ENCODE data around the gene TTC23.
"Not testable (repeated sequence)": the region's sequence is repeated elsewhere in the genome, so short reads cannot be mapped to it uniquely, and the experiment has no call there.

TTC23 gene

GRCh38 chr15:99250001-99250400, 620 bp upstream of the TTC23 start:
- Histone ChIP-seq H3K9ac (ENCODE audit: low read length) (peak overlapping the region; percentile 38), H3K4me1 (ENCODE audit: control insufficient read depth, insufficient read depth, low read length) (0 out of 2 replicates have a peak, but pooled peaks cover 13% of the 10 kb centered on the region), H3K36me3 (ENCODE audit: control insufficient read depth, insufficient read depth, low read length) (no peaks in the 10 kb centered on the region; the same call in 1 of the 2 replicates), H3K27ac (ENCODE audit: low read depth, low read length) (no peak overlapping the region; the same call in 1 of the 2 replicates), H3K27me3 (ENCODE audit: control insufficient read depth, insufficient read depth, low read length) (no peaks in the 10 kb centered on the region), H3K9me3 (ENCODE audit: control insufficient read depth, insufficient read depth, low read depth, low read length) (no peaks in the 10 kb centered on the region), H3K4me3 (ENCODE audit: low read depth, low read length) (peak overlapping the region; percentile 82)

GRCh38 chr15:99248000-99248715, 1.2 kb downstream of the TTC23 start:
- Histone ChIP-seq H3K36me3 (ENCODE audit: control insufficient read depth, insufficient read depth, low read length) (no peaks in the 10 kb centered on the region; the same call in 1 of the 2 replicates), H3K4me1 (ENCODE audit: control insufficient read depth, insufficient read depth, low read length) (0 out of 2 replicates have a peak, but pooled peaks cover 13% of the 10 kb centered on the region), H3K27me3 (ENCODE audit: control insufficient read depth, insufficient read depth, low read length) (no peaks in the 10 kb centered on the region), H3K4me3 (ENCODE audit: low read depth, low read length) (peak overlapping the region; percentile 82), H3K27ac (ENCODE audit: low read depth, low read length) (no peak overlapping the region), H3K9ac (ENCODE audit: low read length) (no peak overlapping the region), H3K9me3 (ENCODE audit: control insufficient read depth, insufficient read depth, low read depth, low read length) (no peaks in the 10 kb centered on the region)

GRCh38 chr15:99247062-99247461, 2.3 kb downstream of the TTC23 start:
- no peaks in the 10 kb centered on the region; the same call in 1 of the 2 replicates for H3K36me3 ChIP-seq (ENCODE audit: control insufficient read depth, insufficient read depth, low read length)
- H3K4me3 ChIP-seq (ENCODE audit: low read depth, low read length): no peak overlapping the region
- no peaks in the 10 kb centered on the region for H3K27me3 ChIP-seq (ENCODE audit: control insufficient read depth, insufficient read depth, low read length)
- H3K27ac ChIP-seq (ENCODE audit: low read depth, low read length): no peak overlapping the region
- 0 out of 2 replicates have a peak, but pooled peaks cover 7% of the 10 kb centered on the region for H3K4me1 ChIP-seq (ENCODE audit: control insufficient read depth, insufficient read depth, low read length)
- no peaks in the 10 kb centered on the region for H3K9me3 ChIP-seq (ENCODE audit: control insufficient read depth, insufficient read depth, low read depth, low read length)
- H3K9ac ChIP-seq (ENCODE audit: low read length): no peak overlapping the region

GRCh38 chr15:99244306-99244705, 5.1 kb downstream of the TTC23 start:
- Histone ChIP-seq H3K9me3 (ENCODE audit: control insufficient read depth, insufficient read depth, low read depth, low read length) (no peaks in the 10 kb centered on the region), H3K36me3 (ENCODE audit: control insufficient read depth, insufficient read depth, low read length) (peaks cover 2% of the 10 kb centered on the region; the same call in 1 of the 2 replicates), H3K4me3 (ENCODE audit: low read depth, low read length) (no peak overlapping the region), H3K27ac (ENCODE audit: low read depth, low read length) (no peak overlapping the region), H3K4me1 (ENCODE audit: control insufficient read depth, insufficient read depth, low read length) (no peaks in the 10 kb centered on the region), H3K27me3 (ENCODE audit: control insufficient read depth, insufficient read depth, low read length) (no peaks in the 10 kb centered on the region), H3K9ac (ENCODE audit: low read length) (no peak overlapping the region)

GRCh38 chr15:99241752-99242151, 7.6 kb downstream of the TTC23 start:
- Histone ChIP-seq H3K27me3 (ENCODE audit: control insufficient read depth, insufficient read depth, low read length) (no peaks in the 10 kb centered on the region), H3K4me1 (ENCODE audit: control insufficient read depth, insufficient read depth, low read length) (no peaks in the 10 kb centered on the region), H3K9ac (ENCODE audit: low read length) (no peak overlapping the region), H3K4me3 (ENCODE audit: low read depth, low read length) (no peak overlapping the region), H3K9me3 (ENCODE audit: control insufficient read depth, insufficient read depth, low read depth, low read length) (no peaks in the 10 kb centered on the region), H3K36me3 (ENCODE audit: control insufficient read depth, insufficient read depth, low read length) (peaks cover 2% of the 10 kb centered on the region; the same call in 1 of the 2 replicates), H3K27ac (ENCODE audit: low read depth, low read length) (no peak overlapping the region)

GRCh38 chr15:99239545-99240198, 9.7 kb downstream of the TTC23 start:
- Histone ChIP-seq H3K27me3 (ENCODE audit: control insufficient read depth, insufficient read depth, low read length) (no peaks in the 10 kb centered on the region), H3K9me3 (ENCODE audit: control insufficient read depth, insufficient read depth, low read depth, low read length) (no peaks in the 10 kb centered on the region), H3K27ac (ENCODE audit: low read depth, low read length) (no peak overlapping the region), H3K4me3 (ENCODE audit: low read depth, low read length) (no peak overlapping the region), H3K4me1 (ENCODE audit: control insufficient read depth, insufficient read depth, low read length) (no peaks in the 10 kb centered on the region), H3K36me3 (ENCODE audit: control insufficient read depth, insufficient read depth, low read length) (peaks cover 2% of the 10 kb centered on the region; the same call in 1 of the 2 replicates), H3K9ac (ENCODE audit: low read length) (no peak overlapping the region)

- H3K4me1 ChIP-seq (ENCODE audit: control insufficient read depth, insufficient read depth, low read length): no peaks in the 10 kb centered on the region
- peaks cover 2% of the 10 kb centered on the region; the same call in 1 of the 2 replicates for H3K36me3 ChIP-seq (ENCODE audit: control insufficient read depth, insufficient read depth, low read length)
- H3K27ac ChIP-seq (ENCODE audit: low read depth, low read length): no peak overlapping the region
- no peaks in the 10 kb centered on the region for H3K9me3 ChIP-seq (ENCODE audit: control insufficient read depth, insufficient read depth, low read depth, low read length)
- no peaks in the 10 kb centered on the region for H3K27me3 ChIP-seq (ENCODE audit: control insufficient read depth, insufficient read depth, low read length)
- no peak overlapping the region for H3K4me3 ChIP-seq (ENCODE audit: low read depth, low read length)
- H3K9ac ChIP-seq (ENCODE audit: low read length): no peak overlapping the region
Measured at GRCh38 chr15:99238849-99239248, 10.5 kb downstream of the TTC23 start.

- not testable (repeated sequence) for H3K9me3 ChIP-seq (ENCODE audit: control insufficient read depth, insufficient read depth, low read depth, low read length); H3K4me1 ChIP-seq (ENCODE audit: control insufficient read depth, insufficient read depth, low read length); H3K4me3 ChIP-seq (ENCODE audit: low read depth, low read length)
Measured at GRCh38 chr15:99234160-99234559, 15.2 kb downstream of the TTC23 start.

GRCh38 chr15:99232740-99233139, 16.6 kb downstream of the TTC23 start:
- H3K9ac ChIP-seq (ENCODE audit: low read length): no peak overlapping the region
- no peak overlapping the region for H3K27ac ChIP-seq (ENCODE audit: low read depth, low read length)
- H3K36me3 ChIP-seq (ENCODE audit: control insufficient read depth, insufficient read depth, low read length): peaks cover 7% of the 10 kb centered on the region
- H3K4me1 ChIP-seq (ENCODE audit: control insufficient read depth, insufficient read depth, low read length): no peaks in the 10 kb centered on the region
- H3K27me3 ChIP-seq (ENCODE audit: control insufficient read depth, insufficient read depth, low read length): no peaks in the 10 kb centered on the region
- no peak overlapping the region for H3K4me3 ChIP-seq (ENCODE audit: low read depth, low read length)
- H3K9me3 ChIP-seq (ENCODE audit: control insufficient read depth, insufficient read depth, low read depth, low read length): peaks cover 3% of the 10 kb centered on the region; the same call in 1 of the 2 replicates

More at GRCh38 chr15:99234160-99234559, 15.2 kb downstream of the TTC23 start:
- not testable (repeated sequence) for H3K27me3 ChIP-seq (ENCODE audit: control insufficient read depth, insufficient read depth, low read length); H3K9ac ChIP-seq (ENCODE audit: low read length); H3K36me3 ChIP-seq (ENCODE audit: control insufficient read depth, insufficient read depth, low read length); H3K27ac ChIP-seq (ENCODE audit: low read depth, low read length)

- no peak overlapping the region for H3K4me3 ChIP-seq (ENCODE audit: low read depth, low read length)
- peaks cover 3% of the 10 kb centered on the region; the same call in 1 of the 2 replicates for H3K9me3 ChIP-seq (ENCODE audit: control insufficient read depth, insufficient read depth, low read depth, low read length)
- no peaks in the 10 kb centered on the region for H3K27me3 ChIP-seq (ENCODE audit: control insufficient read depth, insufficient read depth, low read length)
- H3K36me3 ChIP-seq (ENCODE audit: control insufficient read depth, insufficient read depth, low read length): peaks cover 14% of the 10 kb centered on the region
- H3K9ac ChIP-seq (ENCODE audit: low read length): no peak overlapping the region
- H3K27ac ChIP-seq (ENCODE audit: low read depth, low read length): no peak overlapping the region
- no peaks in the 10 kb centered on the region for H3K4me1 ChIP-seq (ENCODE audit: control insufficient read depth, insufficient read depth, low read length)
Measured at GRCh38 chr15:99230867-99231266, 18.5 kb downstream of the TTC23 start.

GRCh38 chr15:99228120-99228770, 21.1 kb downstream of the TTC23 start:
- no peaks in the 10 kb centered on the region for H3K4me1 ChIP-seq (ENCODE audit: control insufficient read depth, insufficient read depth, low read length)
- no peak overlapping the region for H3K4me3 ChIP-seq (ENCODE audit: low read depth, low read length)
- H3K27me3 ChIP-seq (ENCODE audit: control insufficient read depth, insufficient read depth, low read length): no peaks in the 10 kb centered on the region
- H3K9me3 ChIP-seq (ENCODE audit: control insufficient read depth, insufficient read depth, low read depth, low read length): peaks cover 3% of the 10 kb centered on the region; the same call in 1 of the 2 replicates
- no peak overlapping the region for H3K27ac ChIP-seq (ENCODE audit: low read depth, low read length)
- H3K36me3 ChIP-seq (ENCODE audit: control insufficient read depth, insufficient read depth, low read length): peaks cover 24% of the 10 kb centered on the region
- H3K9ac ChIP-seq (ENCODE audit: low read length): no peak overlapping the region
